MM.1S (cell line): ENCODE data around the gene RAB6B.

Experiments
- DNase-seq: peaks from one replicate; pipeline ENCODE4 v3.0.0-alpha.2; 2015
- H2AFZ ChIP-seq: fragments of 300-600 bp; sonication (generic); 2 replicates; pipeline ENCODE4 v1.6.0; 2016; ENCODE audit warnings: antibody characterized with exemption, low read length
- H3F3A ChIP-seq: fragments of 300-600 bp; sonication (generic); 2 replicates; pipeline ENCODE4 v1.6.1; 2016; ENCODE audit warnings: mild to moderate bottlenecking, antibody characterized with exemption, low read length, moderate library complexity, mixed read lengths; ENCODE audit not compliant: insufficient read depth
- H3K27ac ChIP-seq: fragments of 300-600 bp; sonication (generic); 2 replicates; pipeline ENCODE4 v1.5.1; 2016; ENCODE audit warnings: mild to moderate bottlenecking, low read length
- H3K27me3 ChIP-seq: fragments of 300-600 bp; sonication (generic); replicated peaks from 2 replicates; pipeline ENCODE4 v1.6.0; 2016; ENCODE audit warnings: low read length; ENCODE audit not compliant: insufficient read depth
- H3K36me3 ChIP-seq: fragments of 300-600 bp; sonication (generic); replicated peaks from 2 replicates; pipeline ENCODE4 v1.6.1; 2016; ENCODE audit warnings: mild to moderate bottlenecking, low read length, mixed read lengths; ENCODE audit not compliant: insufficient read depth
- H3K4me1 ChIP-seq: fragments of 300-600 bp; sonication (generic); 2 replicates; pipeline ENCODE4 v1.6.1; 2016; ENCODE audit warnings: low read length, mixed read lengths
- H3K4me2 ChIP-seq: fragments of 300-600 bp; sonication (generic); 2 replicates; pipeline ENCODE4 v1.6.0; 2016; ENCODE audit warnings: low read depth, low read length
- H3K4me3 ChIP-seq: fragments of 300-600 bp; sonication (generic); 2 replicates; pipeline ENCODE4 v1.5.1; 2016; ENCODE audit warnings: low read length, mixed read lengths
- H3K79me2 ChIP-seq: fragments of 300-600 bp; sonication (generic); 2 replicates; pipeline ENCODE4 v1.6.1; 2016; ENCODE audit warnings: mixed run types, low read length, mixed read lengths
- H3K9ac ChIP-seq: fragments of 300-600 bp; sonication (generic); 2 replicates; pipeline ENCODE4 v1.6.1; 2016; ENCODE audit warnings: low read length, mixed read lengths
- H3K9me2 ChIP-seq: fragments of 300-600 bp; sonication (generic); replicated peaks from 2 replicates; pipeline ENCODE4 v1.6.1; 2016; ENCODE audit warnings: mild to moderate bottlenecking, low read length, mixed read lengths; ENCODE audit not compliant: insufficient read depth
- H3K9me3 ChIP-seq: fragments of 300-600 bp; sonication (generic); replicated peaks from 2 replicates; pipeline ENCODE4 v1.6.1; 2016; ENCODE audit warnings: mild to moderate bottlenecking, low read length, mixed read lengths; ENCODE audit not compliant: insufficient read depth
- H4K20me1 ChIP-seq: fragments of 300-600 bp; sonication (generic); 2 replicates; pipeline ENCODE4 v1.6.1; 2016; ENCODE audit warnings: mild to moderate bottlenecking, low read length, moderate library complexity, mixed read lengths; ENCODE audit not compliant: insufficient read depth
- CTCF ChIP-seq: fragments of 300-600 bp; sonication (generic); IDR thresholded peaks from 2 replicates; pipeline ENCODE4 v1.5.1; 2016; ENCODE audit warnings: antibody characterized with exemption, low read length, mixed read lengths
- EZH2 ChIP-seq: fragments of 300-600 bp; sonication (generic); optimal IDR thresholded peaks from 2 replicates; pipeline ENCODE3; 2017; ENCODE audit warnings: low read depth, mild to moderate bottlenecking, antibody characterized with exemption, low read length, mixed read lengths
- EZH2phosphoT487 ChIP-seq: fragments of 300-600 bp; sonication (generic); IDR thresholded peaks from 2 replicates; pipeline ENCODE4 v1.6.1; 2018; ENCODE audit warnings: antibody characterized with exemption, low read length

RAB6B gene

GRCh38 chr3:133896002-133896761, 500 bp upstream of the RAB6B start:
- no peak overlapping the region for H3K27ac ChIP-seq
- no peaks in the 10 kb centered on the region for H3K9me3 ChIP-seq
- H3K4me1 ChIP-seq: no peaks in the 10 kb centered on the region
- H3K4me2 ChIP-seq: peak overlapping the region; percentile 86; the same call in 1 of the 2 replicates
- H3K9me2 ChIP-seq: no peaks in the 10 kb centered on the region
- H2AFZ ChIP-seq: 0 out of 2 replicates have a peak overlapping the region, but pooled peaks have one; percentile 31
- no peaks in the 10 kb centered on the region for H3K27me3 ChIP-seq
- H3K9ac ChIP-seq: no peak overlapping the region
- no peak for TF ChIP-seq EZH2
- no peak for TF ChIP-seq EZH2phosphoT487
- no peak for TF ChIP-seq CTCF
- no peaks in the 10 kb centered on the region for H3K79me2 ChIP-seq
- peak overlapping the region; percentile 61 for H3K4me3 ChIP-seq
- H3K36me3 ChIP-seq: no peaks in the 10 kb centered on the region
- H3F3A ChIP-seq: no peaks in the 10 kb centered on the region; the same call in 1 of the 2 replicates
- H4K20me1 ChIP-seq: no peaks in the 10 kb centered on the region
- DNase-seq: no peak

GRCh38 chr3:133894353-133895207, 1.1 kb downstream of the RAB6B start:
- no peak for DNase-seq
- no peak overlapping the region for H3K27ac ChIP-seq
- no peaks in the 10 kb centered on the region for H3K9me3 ChIP-seq
- H3K79me2 ChIP-seq: no peaks in the 10 kb centered on the region
- peak overlapping the region; percentile 86; the same call in 1 of the 2 replicates for H3K4me2 ChIP-seq
- H3F3A ChIP-seq: no peaks in the 10 kb centered on the region; the same call in 1 of the 2 replicates
- H3K9me2 ChIP-seq: no peaks in the 10 kb centered on the region
- no peak overlapping the region for H3K9ac ChIP-seq
- H4K20me1 ChIP-seq: no peaks in the 10 kb centered on the region
- no peak overlapping the region for H3K4me3 ChIP-seq
- H3K4me1 ChIP-seq: no peaks in the 10 kb centered on the region
- no peak overlapping the region for H2AFZ ChIP-seq
- H3K36me3 ChIP-seq: no peaks in the 10 kb centered on the region
- TF ChIP-seq CTCF (no peak), EZH2 (no peak), EZH2phosphoT487 (no peak)
- no peaks in the 10 kb centered on the region for H3K27me3 ChIP-seq

- H3K36me3 ChIP-seq: no peaks in the 10 kb centered on the region
These were observed 1.9 kb downstream of the RAB6B start for GRCh38 chr3:133893683-133894352.

More at GRCh38 chr3:133893683-133894352, 1.9 kb downstream of the RAB6B start:
- Histone ChIP-seq H3F3A (no peaks in the 10 kb centered on the region; the same call in 1 of the 2 replicates), H3K9ac (no peak overlapping the region), H3K4me1 (no peaks in the 10 kb centered on the region), H3K9me2 (no peaks in the 10 kb centered on the region), H3K27me3 (no peaks in the 10 kb centered on the region), H3K4me3 (no peak overlapping the region), H3K9me3 (no peaks in the 10 kb centered on the region), H3K79me2 (no peaks in the 10 kb centered on the region), H2AFZ (no peak overlapping the region), H3K27ac (no peak overlapping the region), H3K4me2 (no peak overlapping the region), H4K20me1 (no peaks in the 10 kb centered on the region)
- TF ChIP-seq EZH2: no peak
- TF ChIP-seq CTCF: no peak
- no peak for TF ChIP-seq EZH2phosphoT487
- no peak for DNase-seq
